GM23338 (cell line): Measurements from ENCODE around the gene TCL1A. TPM values are rescaled to one million over a fixed set of nuclear protein-coding genes. Genes with fewer than 3 reads are reported as not detected.

Experiments
- ATAC-seq: fragments of 200-7000 bp; cut with Tn5 transposase; 3 replicates; pipeline ENCODE4 v1.9.1; 2020
- DNase-seq: peaks from one replicate; pipeline ENCODE4 v3.0.0-alpha.2; 2015; ENCODE audit warnings: low spot score
- H2AFZ ChIP-seq: fragments of 200-600 bp; sonication (generic); 2 replicates; pipeline ENCODE4 v1.8.0; 2016; ENCODE audit warnings: antibody characterized with exemption, mild to moderate bottlenecking, moderate library complexity
- H3F3A ChIP-seq: fragments of 200-600 bp; sonication (generic); replicated peaks from 2 replicates; pipeline ENCODE4 v1.8.0; 2017; ENCODE audit warnings: antibody characterized with exemption, mixed run types, low read depth
- H3K27ac ChIP-seq: fragments of 200-600 bp; sonication (generic); 2 replicates; pipeline ENCODE4 v1.6.1; 2016; ENCODE audit warnings: low read depth
- H3K27me3 ChIP-seq: fragments of 200-600 bp; sonication (generic); 2 replicates; pipeline ENCODE4 v1.8.0; 2016; ENCODE audit warnings: mild to moderate bottlenecking, mixed run types, moderate library complexity; ENCODE audit not compliant: insufficient read depth
- H3K36me3 ChIP-seq: fragments of 200-600 bp; sonication (generic); 2 replicates; pipeline ENCODE4 v1.8.0; 2016; ENCODE audit warnings: mild to moderate bottlenecking; ENCODE audit not compliant: insufficient read depth
- H3K4me1 ChIP-seq: fragments of 200-600 bp; sonication (generic); 2 replicates; pipeline ENCODE4 v1.8.0; 2016; ENCODE audit warnings: mild to moderate bottlenecking, moderate library complexity; ENCODE audit not compliant: insufficient read depth
- H3K4me2 ChIP-seq: fragments of 200-600 bp; sonication (generic); 2 replicates; pipeline ENCODE4 v1.7.1; 2017; ENCODE audit warnings: mixed run types
- H3K4me3 ChIP-seq: fragments of 200-600 bp; sonication (generic); 2 replicates; pipeline ENCODE4 v1.6.1; 2016; ENCODE audit warnings: mixed run types
- H3K79me2 ChIP-seq: fragments of 200-600 bp; sonication (generic); replicated peaks from 2 replicates; pipeline ENCODE4 v1.8.0; 2017; ENCODE audit warnings: mild to moderate bottlenecking; ENCODE audit not compliant: insufficient read depth
- H3K9me2 ChIP-seq: fragments of 200-600 bp; sonication (generic); 2 replicates; pipeline ENCODE4 v1.8.0; 2017; ENCODE audit not compliant: insufficient read depth
- H4K20me1 ChIP-seq: fragments of 200-600 bp; sonication (generic); replicated peaks from 2 replicates; pipeline ENCODE4 v1.8.0; 2017; ENCODE audit warnings: mild to moderate bottlenecking; ENCODE audit not compliant: insufficient read depth
- H3K27ac Mint-ChIP-seq: 2 replicates; pipeline ENCODE4 v1.8.0; 2020; ENCODE audit warnings: inconsistent platforms, mild to moderate bottlenecking, moderate library complexity, mixed read lengths
- H3K27me3 Mint-ChIP-seq: 3 replicates; pipeline ENCODE4 v1.8.0; 2022; ENCODE audit warnings: low read depth, mild to moderate bottlenecking, moderate library complexity, mixed read lengths, inconsistent platforms; ENCODE audit not compliant: insufficient read depth, poor library complexity
- H3K36me3 Mint-ChIP-seq: 3 replicates; pipeline ENCODE4 v1.8.0; 2021; ENCODE audit warnings: low read depth, mild to moderate bottlenecking, inconsistent platforms, moderate library complexity, mixed read lengths
- H3K4me1 Mint-ChIP-seq: 3 replicates; pipeline ENCODE4 v1.8.0; 2020; ENCODE audit warnings: mild to moderate bottlenecking, inconsistent platforms, mixed read lengths
- H3K4me3 Mint-ChIP-seq: 3 replicates; pipeline ENCODE4 v1.8.0; 2021; ENCODE audit warnings: moderate library complexity, mild to moderate bottlenecking, inconsistent platforms, mixed read lengths
- H3K9me3 Mint-ChIP-seq: 3 replicates; pipeline ENCODE4 v1.8.0; 2020; ENCODE audit warnings: moderate library complexity, mild to moderate bottlenecking, inconsistent platforms, mixed read lengths
- CREB1 ChIP-seq: fragments of 250-450 bp; sonication (Bioruptor Pico); IDR thresholded peaks from 2 replicates; pipeline ENCODE4 v1.5.0; 2020; ENCODE audit warnings: low read depth, mild to moderate bottlenecking, moderate library complexity
- CTCF ChIP-seq, 2 experiments: fragments of 200-600 bp in 1 of 2; sonication (generic) in 1 of 2; conservative IDR thresholded peaks; 2 replicates each; pipeline versions ENCODE4 v1.5.1 to v1.6.1; 2016 to 2017; ENCODE audit warnings: antibody characterized with exemption in 2 of 2, low read depth in 2 of 2, mild to moderate bottlenecking in 2 of 2, moderate library complexity in 1 of 2
- EZH2 ChIP-seq: fragments of 200-600 bp; sonication (generic); IDR thresholded peaks from one replicate; pipeline ENCODE4 v1.8.0; 2017; ENCODE audit warnings: antibody characterized with exemption, mild to moderate bottlenecking, low read depth; ENCODE audit not compliant: unreplicated experiment
- EZH2phosphoT487 ChIP-seq: fragments of 200-600 bp; sonication (generic); IDR thresholded peaks from one replicate; pipeline ENCODE4 v1.8.1; 2018; ENCODE audit warnings: antibody characterized with exemption; ENCODE audit not compliant: unreplicated experiment
- POLR2AphosphoS5 ChIP-seq: IDR thresholded peaks from 2 replicates; pipeline ENCODE4 v1.6.1; 2016; ENCODE audit warnings: antibody characterized with exemption, low read depth
- REST ChIP-seq: IDR thresholded peaks from one replicate; pipeline ENCODE4 v1.6.1; 2018; ENCODE audit warnings: antibody characterized with exemption; ENCODE audit not compliant: unreplicated experiment
- STAT1 ChIP-seq: IDR thresholded peaks from one replicate; pipeline ENCODE4 v1.6.1; 2016; ENCODE audit warnings: antibody characterized with exemption; ENCODE audit not compliant: unreplicated experiment
- ZNF114 ChIP-seq: fragments of 250-450 bp; sonication (Bioruptor Pico); IDR thresholded peaks from 2 replicates; pipeline ENCODE4 v1.5.0; 2020; ENCODE audit warnings: mild to moderate bottlenecking, moderate library complexity
- ZNF462 ChIP-seq: fragments of 250-450 bp; sonication (Bioruptor Pico); IDR thresholded peaks from 2 replicates; pipeline ENCODE4 v1.5.0; 2020; ENCODE audit warnings: mild to moderate bottlenecking, moderate library complexity
- polyA plus RNA-seq: library from polyadenylated mRNA; unstranded; fragments of >200 nt; fragmentation: Nextera tagmentation; extraction: Ambion mirVana; gene quantifications from 2 replicates; pipeline ENCODE4 v1.2.1, GENCODE V29; 2016
- total RNA-seq: library from RNA; depleted of rRNA; stranded (reverse); fragments of >200 nt; shearing (Covaris generic); gene quantifications from 2 replicates; pipeline ENCODE4 v1.2.3, GENCODE V29; 2014

The TCL1A gene
- total and polyA plus RNA-seq, 2 experiments from 2014 or later: 3.6 to 5.3 TPM

- no peak for DNase-seq
- H2AFZ ChIP-seq: no peak overlapping the region
- H4K20me1 ChIP-seq: no peaks in the 10 kb centered on the region
- no peak for ATAC-seq
- Mint-ChIP-seq H3K9me3 (no peaks in the 10 kb centered on the region), H3K36me3 (no peaks in the 10 kb centered on the region), H3K27ac (no peak overlapping the region), H3K4me3 (no peak overlapping the region), H3K27me3 (peaks cover 21% of the 10 kb centered on the region), H3K4me1 (peaks cover 8% of the 10 kb centered on the region)
- H3K79me2 ChIP-seq: no peaks in the 10 kb centered on the region
- peaks cover 15% of the 10 kb centered on the region for H3K4me1 ChIP-seq
- H3K27ac ChIP-seq: no peak overlapping the region
- H3K4me3 ChIP-seq: no peak overlapping the region
- TF ChIP-seq CREB1 (CRISPR knock-in tag) (no peak), POLR2AphosphoS5 (no peak), EZH2 (no peak), ZNF114 (CRISPR knock-in tag) (no peak), CTCF (conservative IDR thresholded peaks at IDR 0.05; ENCODE audit: low read depth in 2 of 2) (no peak), REST (no peak), STAT1 (no peak), EZH2phosphoT487 (no peak), ZNF462 (CRISPR knock-in tag) (no peak)
- peaks cover 23% of the 10 kb centered on the region; the same call in 1 of the 2 replicates for H3K27me3 ChIP-seq
- no peaks in the 10 kb centered on the region for H3K9me2 ChIP-seq
- no peak overlapping the region for H3K4me2 ChIP-seq
- H3F3A ChIP-seq: no peaks in the 10 kb centered on the region
- H3K36me3 ChIP-seq: no peaks in the 10 kb centered on the region
These were observed 1.5 kb downstream of the TCL1A start for GRCh38 chr14:95712398-95712797.
